Esophagus muscularis mucosa (tissue), 4 donors: ENCODE results near the gene CTDP1. TPM values are rescaled to one million over a fixed set of nuclear protein-coding genes. Genes with fewer than 3 reads are reported as not detected.

ENCODE experiments used
- DNase-seq: peaks from one replicate; pipeline ENCODE4 v3.0.0-alpha.2; 2017; ENCODE audit errors: extremely low spot score
- H3K27ac ChIP-seq, 4 donors: fragments of 200-600 bp; sonication (generic); replicated peaks in 1 of 4; 1 replicate in 3 of 4; 2 replicates in 1 of 4; pipeline ENCODE4 v1.5.1; 2016 to 2019; ENCODE audit warnings: mild to moderate bottlenecking in 1 of 4
- H3K27me3 ChIP-seq, 4 donors: fragments of 200-600 bp; sonication (generic); one replicate each; pipeline versions ENCODE4 v1.5.1 to v1.6.0; 2016 to 2019
- H3K36me3 ChIP-seq, 4 donors: fragments of 200-600 bp; sonication (generic); one replicate each; pipeline ENCODE4 v1.5.1; 2016 to 2019
- H3K4me1 ChIP-seq, 4 donors: fragments of 200-600 bp; sonication (generic); one replicate each; pipeline ENCODE4 v1.5.1; 2016 to 2019
- H3K4me3 ChIP-seq, 4 donors: fragments of 200-600 bp; sonication (generic); 1 replicate in 2 of 4; 2 replicates in 2 of 4; pipeline ENCODE4 v1.5.1; 2016 to 2019; ENCODE audit warnings: mild to moderate bottlenecking in 4 of 4, moderate library complexity in 1 of 4
- H3K9me3 ChIP-seq, 4 donors: fragments of 200-600 bp; sonication (generic); 1 replicate in 3 of 4; 2 replicates in 1 of 4; pipeline ENCODE4 v1.5.1; 2016 to 2019
- CTCF ChIP-seq, 3 experiments: fragments of 200-600 bp in 2 of 3; fragments of 450-650 bp in 1 of 3; sonication (generic) in 2 of 3; IDR thresholded peaks; one replicate each; pipeline ENCODE4 v1.5.1; 2017 to 2019; ENCODE audit warnings: antibody characterized with exemption in 3 of 3, mild to moderate bottlenecking in 2 of 3, moderate library complexity in 1 of 3
- EP300 ChIP-seq: sonication (generic); formaldehyde crosslinking; IDR thresholded peaks from one replicate; pipeline ENCODE4 v1.6.1; 2017; ENCODE audit warnings: antibody characterized with exemption
- POLR2A ChIP-seq: fragments of 450-650 bp; IDR thresholded peaks from one replicate; pipeline ENCODE4 v1.6.1; 2017; ENCODE audit warnings: antibody characterized with exemption, moderate library complexity, mild to moderate bottlenecking, low read depth
- POLR2AphosphoS5 ChIP-seq, 2 donors: sonication (generic); formaldehyde crosslinking; IDR thresholded peaks; one replicate each; pipeline ENCODE4 v1.6.1; 2017; ENCODE audit warnings: antibody characterized with exemption in 2 of 2
- WGBS: methylation state at CpG from one replicate; pipeline ENCODE4 v1.1.5; 2018; 5-methylcytosine and 5-hydroxymethylcytosine counted together
- intact Hi-C: fragments of 100-400 bp; cut with DNase I; formaldehyde crosslinking; loops from one replicate; pipeline ENCODE4 v1.15.1; 2023
- total RNA-seq, 4 donors: library from RNA; depleted of rRNA; stranded (reverse); fragments of >200 nt; gene quantifications; one replicate each; pipeline versions ENCODE4 v1.1.0 to v1.2.1, GENCODE V29; 2016

CTDP1 gene
- total RNA-seq, 4 donors from 2014 or later, result 22.0 to 28.5 (median 24.5) TPM

- H3K4me1 ChIP-seq, result no peaks in the 10 kb centered on the region
- no peak overlapping the region for H3K27ac ChIP-seq
- 45% methylated on average over 12 of the region's 14 CpGs for WGBS
- DNase-seq, result no peak
- no peak for TF ChIP-seq POLR2AphosphoS5 (IDR thresholded peaks at IDR 0.05)
- TF ChIP-seq CTCF (IDR thresholded peaks at IDR 0.05), result no peak
- TF ChIP-seq EP300, result no peak
- no peak for TF ChIP-seq POLR2A
- H3K4me3 ChIP-seq, result no peak overlapping the region
- no peaks in the 10 kb centered on the region for H3K36me3 ChIP-seq
- peaks cover 0 to 33% (median 20%) of the 10 kb centered on the region in 4 donors for H3K9me3 ChIP-seq
- intact Hi-C loops, result no loop called here
- peaks cover 0 to 25% (median 0%) of the 10 kb centered on the region in 4 donors for H3K27me3 ChIP-seq
Observed at GRCh38 chr18:79765491-79766245, 86.1 kb downstream of the CTDP1 start.

- DNase-seq, result no peak
Observed at GRCh38 chr18:79766308-79766707, 86.7 kb downstream of the CTDP1 start.

GRCh38 chr18:79768745-79769144 lies 89.1 kb downstream of the CTDP1 start:
- Histone ChIP-seq H3K4me1 (no peaks in the 10 kb centered on the region), H3K27me3 (peaks cover 0 to 50% (median 3%) of the 10 kb centered on the region in 4 donors), H3K27ac (no peak overlapping the region), H3K36me3 (no peaks in the 10 kb centered on the region), H3K4me3 (no peak overlapping the region), H3K9me3 (peaks cover 0 to 30% (median 20%) of the 10 kb centered on the region in 4 donors)
- TF ChIP-seq EP300 (no peak), CTCF (IDR thresholded peaks at IDR 0.05) (no peak), POLR2AphosphoS5 (IDR thresholded peaks at IDR 0.05) (no peak), POLR2A (no peak)
- DNase-seq, result no peak
- intact Hi-C loops, result no loop called here
- 28% methylated on average over 3 of the region's 3 CpGs for WGBS

More at GRCh38 chr18:79766308-79766707, 86.7 kb downstream of the CTDP1 start:
- Histone ChIP-seq H3K4me1 (no peaks in the 10 kb centered on the region), H3K27me3 (peaks cover 0 to 26% (median 0%) of the 10 kb centered on the region in 4 donors), H3K27ac (no peak overlapping the region), H3K36me3 (no peaks in the 10 kb centered on the region), H3K4me3 (no peak overlapping the region), H3K9me3 (peaks cover 0 to 30% (median 20%) of the 10 kb centered on the region in 4 donors)
- TF ChIP-seq POLR2A (no peak), CTCF (IDR thresholded peaks at IDR 0.05) (no peak), EP300 (no peak)
- intact Hi-C loops, result no loop called here
- 53% methylated on average over 12 of the region's 16 CpGs for WGBS

- H3K36me3 ChIP-seq, result no peaks in the 10 kb centered on the region
- H3K27ac ChIP-seq, result no peak overlapping the region
- no peak for DNase-seq
- 85% methylated on average over 29 of the region's 31 CpGs for WGBS
- peaks cover 0 to 62% (median 3%) of the 10 kb centered on the region in 4 donors for H3K27me3 ChIP-seq
- intact Hi-C loops, result no loop called here
- no peak overlapping the region for H3K4me3 ChIP-seq
- peaks cover 0 to 30% (median 20%) of the 10 kb centered on the region in 4 donors for H3K9me3 ChIP-seq
- H3K4me1 ChIP-seq, result no peaks in the 10 kb centered on the region
- TF ChIP-seq POLR2A (no peak), CTCF (IDR thresholded peaks at IDR 0.05) (no peak), POLR2AphosphoS5 (IDR thresholded peaks at IDR 0.05) (no peak), EP300 (no peak)
Observed at GRCh38 chr18:79769698-79770500, 90.3 kb downstream of the CTDP1 start.
